Esophagus muscularis mucosa (tissue), 4 donors: Measurements from ENCODE around the gene CUBN. TPM values are rescaled to one million over a fixed set of nuclear protein-coding genes. Genes with fewer than 3 reads are reported as not detected.

ENCODE experiments used
- DNase-seq: peaks from one replicate; pipeline ENCODE4 v3.0.0-alpha.2; 2017; ENCODE audit errors: extremely low spot score
- H3K27ac ChIP-seq, 4 donors: fragments of 200-600 bp; sonication (generic); replicated peaks in 1 of 4; 1 replicate in 3 of 4; 2 replicates in 1 of 4; pipeline ENCODE4 v1.5.1; 2016 to 2019; ENCODE audit warnings: mild to moderate bottlenecking in 1 of 4
- H3K27me3 ChIP-seq, 4 donors: fragments of 200-600 bp; sonication (generic); one replicate each; pipeline versions ENCODE4 v1.5.1 to v1.6.0; 2016 to 2019
- H3K36me3 ChIP-seq, 4 donors: fragments of 200-600 bp; sonication (generic); one replicate each; pipeline ENCODE4 v1.5.1; 2016 to 2019
- H3K4me1 ChIP-seq, 4 donors: fragments of 200-600 bp; sonication (generic); one replicate each; pipeline ENCODE4 v1.5.1; 2016 to 2019
- H3K4me3 ChIP-seq, 4 donors: fragments of 200-600 bp; sonication (generic); 1 replicate in 2 of 4; 2 replicates in 2 of 4; pipeline ENCODE4 v1.5.1; 2016 to 2019; ENCODE audit warnings: mild to moderate bottlenecking in 4 of 4, moderate library complexity in 1 of 4
- H3K9me3 ChIP-seq, 4 donors: fragments of 200-600 bp; sonication (generic); 1 replicate in 3 of 4; 2 replicates in 1 of 4; pipeline ENCODE4 v1.5.1; 2016 to 2019
- EP300 ChIP-seq: sonication (generic); formaldehyde crosslinking; IDR thresholded peaks from one replicate; pipeline ENCODE4 v1.6.1; 2017; ENCODE audit warnings: antibody characterized with exemption
- POLR2A ChIP-seq: fragments of 450-650 bp; IDR thresholded peaks from one replicate; pipeline ENCODE4 v1.6.1; 2017; ENCODE audit warnings: antibody characterized with exemption, moderate library complexity, mild to moderate bottlenecking, low read depth
- POLR2AphosphoS5 ChIP-seq, 2 donors: sonication (generic); formaldehyde crosslinking; IDR thresholded peaks; one replicate each; pipeline ENCODE4 v1.6.1; 2017; ENCODE audit warnings: antibody characterized with exemption in 2 of 2
- WGBS: methylation state at CpG from one replicate; pipeline ENCODE4 v1.1.5; 2018; 5-methylcytosine and 5-hydroxymethylcytosine counted together
- intact Hi-C: fragments of 100-400 bp; cut with DNase I; formaldehyde crosslinking; loops from one replicate; pipeline ENCODE4 v1.15.1; 2023
- total RNA-seq, 4 donors: library from RNA; depleted of rRNA; stranded (reverse); fragments of >200 nt; gene quantifications; one replicate each; pipeline versions ENCODE4 v1.1.0 to v1.2.1, GENCODE V29; 2016
- TF ChIP-seq, protein P1 (sequence below), 3 experiments: fragments of 200-600 bp in 2 of 3; fragments of 450-650 bp in 1 of 3; sonication (generic) in 2 of 3; IDR thresholded peaks; one replicate each; pipeline ENCODE4 v1.5.1; 2017 to 2019; ENCODE audit warnings: antibody characterized with exemption in 3 of 3, mild to moderate bottlenecking in 2 of 3, moderate library complexity in 1 of 3

CUBN gene
- total RNA-seq, 4 donors from 2014 or later, result 1.3 to 4.6 (median 2.3) TPM

DNA sequence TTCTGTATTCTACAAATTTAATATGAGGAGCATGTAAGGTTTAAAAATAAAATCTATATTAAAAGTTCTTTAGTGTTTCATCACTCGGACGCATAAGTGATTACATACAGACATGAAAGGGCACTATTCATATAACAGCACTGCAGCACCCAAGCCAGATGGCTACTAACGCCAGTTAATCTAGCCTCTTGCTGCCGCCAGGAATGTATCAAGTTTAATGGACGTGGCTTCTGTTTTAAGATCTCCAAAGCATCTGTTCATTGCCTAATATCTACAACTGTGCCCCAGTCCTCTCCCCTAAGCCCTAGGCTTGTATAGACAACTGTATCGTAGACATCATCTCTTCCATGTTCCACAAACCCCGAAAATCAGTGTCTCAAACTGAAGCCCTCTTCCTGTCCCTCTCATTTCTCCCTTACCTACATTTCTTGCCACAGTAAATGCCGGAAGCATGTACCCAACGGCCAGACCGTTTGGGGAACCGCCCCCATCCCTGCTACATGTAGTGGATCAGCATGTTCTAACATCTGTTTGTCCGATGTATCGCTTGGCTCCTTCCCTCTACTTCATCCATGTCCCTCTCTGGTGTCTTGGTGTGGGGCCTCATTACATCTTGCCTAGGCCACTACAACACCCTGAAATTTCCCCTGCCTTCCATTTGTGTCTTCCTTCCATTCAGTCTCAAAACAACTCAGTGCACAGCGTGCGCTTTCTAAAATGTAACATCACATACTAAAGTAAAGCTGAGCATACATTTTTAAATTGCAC is 164.9 kb downstream of the CUBN start:
- no peak for DNase-seq
- H3K27ac ChIP-seq, result peak overlapping the region in 1 of 4 donors; percentile 39
- H3K4me3 ChIP-seq, result no peak overlapping the region
- H3K9me3 ChIP-seq, result no peaks in the 10 kb centered on the region
- intact Hi-C loops, result no loop called here
- TF ChIP-seq POLR2AphosphoS5 (IDR thresholded peaks at IDR 0.05) (no peak), EP300 (no peak), POLR2A (no peak)
- TF ChIP-seq, protein P1, sequence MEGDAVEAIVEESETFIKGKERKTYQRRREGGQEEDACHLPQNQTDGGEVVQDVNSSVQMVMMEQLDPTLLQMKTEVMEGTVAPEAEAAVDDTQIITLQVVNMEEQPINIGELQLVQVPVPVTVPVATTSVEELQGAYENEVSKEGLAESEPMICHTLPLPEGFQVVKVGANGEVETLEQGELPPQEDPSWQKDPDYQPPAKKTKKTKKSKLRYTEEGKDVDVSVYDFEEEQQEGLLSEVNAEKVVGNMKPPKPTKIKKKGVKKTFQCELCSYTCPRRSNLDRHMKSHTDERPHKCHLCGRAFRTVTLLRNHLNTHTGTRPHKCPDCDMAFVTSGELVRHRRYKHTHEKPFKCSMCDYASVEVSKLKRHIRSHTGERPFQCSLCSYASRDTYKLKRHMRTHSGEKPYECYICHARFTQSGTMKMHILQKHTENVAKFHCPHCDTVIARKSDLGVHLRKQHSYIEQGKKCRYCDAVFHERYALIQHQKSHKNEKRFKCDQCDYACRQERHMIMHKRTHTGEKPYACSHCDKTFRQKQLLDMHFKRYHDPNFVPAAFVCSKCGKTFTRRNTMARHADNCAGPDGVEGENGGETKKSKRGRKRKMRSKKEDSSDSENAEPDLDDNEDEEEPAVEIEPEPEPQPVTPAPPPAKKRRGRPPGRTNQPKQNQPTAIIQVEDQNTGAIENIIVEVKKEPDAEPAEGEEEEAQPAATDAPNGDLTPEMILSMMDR (IDR thresholded peaks at IDR 0.05), result no peak
- H3K4me1 ChIP-seq, result peaks cover 5 to 35% (median 29%) of the 10 kb centered on the region in 4 donors
- no peaks in the 10 kb centered on the region for H3K27me3 ChIP-seq
- WGBS, result 81% methylated on average over 15 of the region's 15 CpGs
- no peaks in the 10 kb centered on the region for H3K36me3 ChIP-seq

DNA sequence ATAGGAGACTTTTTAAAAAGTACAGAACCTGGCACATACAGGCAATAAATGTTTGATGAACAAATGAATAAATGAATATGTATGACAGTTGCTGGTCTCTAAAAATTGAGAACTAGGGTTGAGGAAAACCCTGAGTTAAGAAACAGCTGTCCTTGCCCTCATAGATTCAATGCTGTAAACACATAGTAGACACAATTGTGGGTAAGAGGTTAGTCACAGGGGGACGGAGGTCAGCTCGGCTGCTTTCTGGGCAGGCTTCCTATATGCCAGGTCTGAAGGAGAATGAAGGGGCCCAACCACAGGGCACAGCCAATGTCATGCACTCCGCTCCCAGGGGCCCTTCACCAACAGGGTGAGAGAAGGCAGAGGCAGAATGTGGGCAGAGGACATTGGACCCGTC is 169.1 kb downstream of the CUBN start:
- H3K36me3 ChIP-seq, result no peaks in the 10 kb centered on the region
- WGBS, result 97% methylated on average over 3 of the region's 4 CpGs
- DNase-seq, result no peak
- peaks cover 0 to 2% (median 0%) of the 10 kb centered on the region in 4 donors for H3K4me1 ChIP-seq
- no peak overlapping the region for H3K27ac ChIP-seq
- no peaks in the 10 kb centered on the region for H3K27me3 ChIP-seq
- intact Hi-C loops, result no loop called here
- no peaks in the 10 kb centered on the region for H3K9me3 ChIP-seq
- H3K4me3 ChIP-seq, result no peak overlapping the region
- TF ChIP-seq, protein P1 (IDR thresholded peaks at IDR 0.05), result no peak
- TF ChIP-seq POLR2AphosphoS5 (IDR thresholded peaks at IDR 0.05) (no peak), EP300 (no peak), POLR2A (no peak)

DNA sequence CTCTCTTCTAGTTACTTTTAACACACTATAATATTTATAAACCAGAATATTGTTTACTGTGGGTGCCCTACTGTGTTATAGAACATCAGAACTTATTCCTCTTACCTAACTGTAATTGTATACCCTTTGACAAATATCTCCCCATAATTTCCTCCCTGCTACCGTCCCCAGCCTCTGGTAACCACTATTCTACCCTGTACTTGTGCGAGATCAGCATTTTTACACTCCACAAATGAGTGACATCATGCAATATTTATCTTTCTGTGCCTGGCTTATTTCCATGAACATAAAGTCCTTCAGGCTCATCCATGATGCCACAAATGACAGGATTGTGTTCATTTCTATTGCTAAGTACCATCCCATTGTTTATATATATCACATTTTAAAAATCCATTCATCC is 172.6 kb downstream of the CUBN start:
- H3K4me1 ChIP-seq, result peaks cover 3 to 13% (median 6%) of the 10 kb centered on the region in 4 donors
- WGBS, result 84% methylated on average over 2 of the region's 2 CpGs
- intact Hi-C loops, result no loop called here
- H3K36me3 ChIP-seq, result no peaks in the 10 kb centered on the region
- H3K27me3 ChIP-seq, result no peaks in the 10 kb centered on the region
- H3K27ac ChIP-seq, result no peak overlapping the region
- no peak for TF ChIP-seq EP300
- no peak for TF ChIP-seq POLR2AphosphoS5 (IDR thresholded peaks at IDR 0.05)
- TF ChIP-seq, protein P1 (IDR thresholded peaks at IDR 0.05), result no peak
- no peak for TF ChIP-seq POLR2A
- DNase-seq, result no peak
- H3K4me3 ChIP-seq, result no peak overlapping the region
- H3K9me3 ChIP-seq, result no peaks in the 10 kb centered on the region

DNA sequence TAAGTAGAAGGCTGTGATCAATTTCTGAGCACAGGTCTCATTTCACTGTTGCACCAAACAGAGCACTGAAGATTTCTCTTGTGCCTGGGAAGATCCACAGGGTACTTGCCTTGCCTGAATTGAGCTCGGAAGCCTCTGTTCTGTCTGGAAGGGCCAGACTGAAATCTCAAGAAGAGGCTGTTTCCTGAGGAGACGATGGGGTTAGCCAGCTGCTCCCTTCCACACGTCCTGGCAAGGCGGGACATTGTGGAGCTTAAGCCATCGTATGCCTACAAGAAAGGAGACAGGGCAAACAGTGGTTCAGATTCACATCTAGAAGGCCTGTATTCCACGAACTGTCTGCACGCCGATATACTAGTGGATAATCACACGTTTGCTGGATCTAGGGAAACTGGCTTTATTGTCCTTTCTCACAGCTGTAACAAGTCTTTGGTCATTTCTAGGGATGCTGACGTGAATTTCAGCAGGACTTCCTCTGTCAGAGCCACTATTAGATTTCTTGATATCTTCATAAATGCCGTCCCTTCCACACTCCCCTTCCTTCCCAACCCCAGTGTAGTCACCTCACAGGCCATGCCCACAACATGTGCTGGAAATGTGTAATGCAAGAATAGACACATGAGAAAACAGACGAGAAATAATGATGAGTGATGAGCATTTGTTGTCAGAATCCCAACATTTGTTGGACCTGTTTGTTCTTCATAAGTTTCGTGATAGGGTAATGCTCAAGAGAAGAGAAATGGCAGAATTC is 175.2 kb downstream of the CUBN start:
- Histone ChIP-seq H3K4me1 (peaks cover 3 to 13% (median 10%) of the 10 kb centered on the region in 4 donors), H3K9me3 (no peaks in the 10 kb centered on the region), H3K27me3 (no peaks in the 10 kb centered on the region), H3K36me3 (no peaks in the 10 kb centered on the region), H3K27ac (peak overlapping the region in 1 of 4 donors; percentile 25), H3K4me3 (no peak overlapping the region)
- DNase-seq, result no peak
- intact Hi-C loops, result no loop called here
- TF ChIP-seq POLR2A (no peak), EP300 (no peak)
- 81% methylated on average over 13 of the region's 13 CpGs for WGBS

DNA sequence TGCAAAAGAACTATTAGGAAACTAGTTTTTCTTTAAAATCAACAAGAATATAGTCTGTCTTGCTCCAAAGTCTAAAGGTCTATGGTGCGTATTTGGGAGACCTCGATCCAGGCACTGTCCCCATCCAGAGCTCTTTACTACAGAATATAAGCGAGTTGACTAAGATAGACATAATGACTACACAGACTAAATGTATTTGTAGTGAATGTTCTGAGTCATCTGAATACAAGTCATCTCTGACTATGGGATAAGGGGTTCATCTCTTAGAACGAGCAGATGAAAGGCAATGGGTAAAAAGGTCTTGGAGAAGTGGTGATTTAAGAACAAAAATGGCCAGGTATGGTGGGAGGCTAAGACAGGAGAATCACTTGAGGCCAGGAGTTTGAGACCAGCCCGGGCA is 176.3 kb downstream of the CUBN start:
- no peaks in the 10 kb centered on the region for H3K9me3 ChIP-seq
- TF ChIP-seq, protein P1 (IDR thresholded peaks at IDR 0.05), result no peak
- no peak for TF ChIP-seq POLR2AphosphoS5 (IDR thresholded peaks at IDR 0.05)
- intact Hi-C loops, result no loop called here
- H3K27ac ChIP-seq, result peak overlapping the region in 1 of 4 donors; percentile 5
- H3K27me3 ChIP-seq, result no peaks in the 10 kb centered on the region
- no peaks in the 10 kb centered on the region for H3K36me3 ChIP-seq
- 93% methylated on average over 5 of the region's 5 CpGs for WGBS
- H3K4me3 ChIP-seq, result no peak overlapping the region
- DNase-seq, result no peak
- peaks cover 3 to 13% (median 10%) of the 10 kb centered on the region in 4 donors for H3K4me1 ChIP-seq
